GM20000 (cell line): Measurements from ENCODE around the gene CDO1.

Experiments
- DNase-seq: peaks from one replicate; pipeline ENCODE4 v3.0.0; 2012; ENCODE audit warnings: low spot score
- CTCF ChIP-seq: IDR thresholded peaks from 2 replicates; pipeline ENCODE4 v1.5.1; 2012; ENCODE audit warnings: mild to moderate bottlenecking, control low read depth; ENCODE audit errors: extremely low read depth, missing control alignments

CDO1 gene

GRCh38 chr5:115850744-115851416 lies 34.4 kb upstream of the CDO1 start:
- DNase-seq, result no peak
- no peak for TF ChIP-seq CTCF

- no peak for TF ChIP-seq CTCF
- DNase-seq, result no peak
Observed at GRCh38 chr5:115849258-115849798, 32.9 kb upstream of the CDO1 start.

DNA sequence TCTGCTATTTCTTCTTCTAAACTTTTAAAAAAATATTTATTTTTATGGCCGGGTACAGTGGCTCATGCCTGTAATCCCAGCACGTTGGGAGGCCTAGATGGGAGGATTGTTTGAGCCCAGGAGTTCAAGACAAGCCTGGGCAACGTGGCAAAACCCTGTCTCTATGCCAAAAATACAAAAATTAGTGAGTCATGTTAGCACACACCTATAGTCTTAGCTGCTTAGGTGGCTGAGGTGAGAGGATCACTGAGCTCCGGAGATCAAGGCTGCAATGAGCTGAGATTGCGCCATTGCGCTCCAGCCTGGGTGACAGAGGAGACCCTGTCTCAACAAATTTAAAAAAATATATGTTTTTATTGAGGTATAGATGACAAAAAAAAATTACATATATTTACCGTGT lies 30.8 kb upstream of the CDO1 start:
- DNase-seq, result no peak
- TF ChIP-seq CTCF, result no peak

DNA sequence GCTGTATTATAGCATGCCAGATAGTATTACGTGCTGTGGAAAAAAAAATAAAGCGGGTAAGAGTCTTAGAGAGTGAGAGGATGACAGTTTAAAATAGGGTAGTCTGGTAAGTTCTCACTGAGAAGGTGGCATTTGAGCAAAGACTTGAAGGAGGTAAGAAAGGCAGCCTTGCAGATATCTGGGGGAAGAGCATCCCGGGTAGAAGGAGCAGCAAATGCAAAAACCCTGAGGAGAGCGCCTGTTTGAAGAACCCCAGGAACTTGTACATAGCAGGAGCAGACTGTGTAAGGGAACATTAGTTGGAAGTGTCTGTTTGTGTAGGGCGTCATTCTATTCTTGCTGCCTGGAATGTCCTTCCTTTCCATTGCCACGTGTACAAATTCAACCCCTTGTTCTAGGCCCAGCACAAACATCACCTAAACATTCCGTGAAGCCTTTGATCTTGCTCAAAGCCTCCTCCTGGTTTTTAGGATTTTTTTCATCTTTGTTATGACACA lies 27.9 kb upstream of the CDO1 start:
- no peak for DNase-seq
- no peak for TF ChIP-seq CTCF

DNA sequence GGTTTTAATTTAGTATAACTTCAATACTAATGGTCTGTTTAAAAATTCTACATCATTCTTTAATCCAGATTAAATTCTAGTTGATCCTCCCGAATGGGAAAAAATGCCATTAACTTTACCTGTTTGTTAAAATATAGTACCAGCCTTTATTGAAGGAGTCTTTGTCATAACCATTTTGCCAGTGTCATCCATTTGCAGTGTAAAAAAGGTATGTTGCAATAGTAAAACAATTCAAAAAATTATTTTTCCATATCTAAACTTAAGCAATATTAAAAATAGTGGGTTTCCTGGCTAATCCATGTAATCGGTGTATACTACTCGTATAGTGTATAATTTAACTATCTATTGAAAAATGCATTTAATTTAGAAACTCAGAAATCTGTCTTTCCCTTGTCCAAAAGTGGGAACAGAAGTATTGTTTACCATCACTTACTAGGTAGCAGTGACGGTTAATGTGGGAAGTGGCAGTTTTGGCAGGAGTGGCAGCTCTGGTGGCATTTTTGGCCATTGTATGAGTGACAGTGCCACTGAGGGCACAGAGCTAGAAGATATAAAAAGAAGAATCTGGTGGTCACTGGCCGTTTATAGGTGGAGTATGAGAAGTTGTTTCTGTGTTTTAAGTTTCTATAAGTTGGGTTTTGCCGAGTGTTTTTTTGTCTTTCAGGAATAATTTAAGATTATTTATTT lies 27.1 kb upstream of the CDO1 start:
- TF ChIP-seq CTCF, result no peak
- no peak for DNase-seq

- no peak for TF ChIP-seq CTCF
- no peak for DNase-seq
Observed at GRCh38 chr5:115842952-115843351, 26.5 kb upstream of the CDO1 start.
